ENCODE data around the gene SEMG2. TPM values are rescaled to one million over a fixed set of nuclear protein-coding genes. Genes with fewer than 3 reads are reported as not detected.

The SEMG2 gene
- polyA plus RNA-seq, 1 of the 3 experiments (the other 2 are of a cell fraction), result not detected

DNA sequence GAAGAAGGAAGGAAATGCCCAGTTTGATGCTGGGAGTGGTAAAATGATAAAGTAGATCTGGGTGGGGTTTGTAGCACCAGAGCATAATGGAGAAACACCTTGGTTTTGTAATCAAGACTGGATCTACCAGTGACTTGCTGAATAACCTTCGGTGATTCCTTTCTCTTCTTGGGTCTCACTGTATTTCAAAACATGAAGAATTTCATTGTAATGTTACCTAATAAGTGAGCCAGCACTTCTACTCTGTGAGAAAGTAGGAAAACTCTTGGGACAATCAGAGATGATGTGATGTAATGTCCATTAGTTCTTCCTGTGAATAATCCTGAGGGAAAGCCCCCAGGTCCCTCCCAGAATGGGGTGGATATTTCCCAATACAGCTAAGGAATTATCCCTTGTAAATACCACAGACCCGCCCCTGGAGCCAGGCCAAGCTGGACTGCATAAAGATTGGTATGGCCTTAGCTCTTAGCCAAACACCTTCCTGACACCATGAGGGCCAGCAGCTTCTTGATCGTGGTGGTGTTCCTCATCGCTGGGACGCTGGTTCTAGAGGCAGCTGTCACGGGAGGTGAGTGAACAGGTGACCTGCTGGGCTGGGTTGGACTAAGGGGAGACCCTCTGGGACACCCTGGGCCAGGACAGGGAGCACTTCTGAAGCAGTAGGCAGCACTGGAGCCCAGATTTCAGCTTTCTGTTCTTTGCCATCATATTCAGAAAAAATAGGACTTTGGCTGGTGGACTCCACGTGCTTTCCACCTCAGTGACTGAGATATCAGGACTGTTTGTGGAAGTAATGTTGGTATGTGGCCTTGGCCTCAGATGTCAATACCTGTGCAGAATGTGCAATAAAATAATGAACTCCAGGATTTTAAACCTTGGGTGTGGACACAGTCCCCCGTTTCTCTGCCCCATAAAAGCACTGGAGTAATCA, 46.5 kb upstream of the SEMG2 start, which contains the start of gene PI3:
Gene PI3, plus strand, starts transcription at position 469 of the 931 bp plus-strand sequence. Its CDS starts 21 bp downstream, at position 490.
- no peak for DNase-seq
- H3K4me3 ChIP-seq (ENCODE audit: low read depth in 2 of 2, low read length in 1 of 2), result no peak within 1 kb of the TSS
- no peak within 1 kb of the TSS for H2AFZ ChIP-seq (ENCODE audit: low read depth)
- H3K9me2 ChIP-seq, result no peaks in the 10 kb centered on the region
- no peak within 1 kb of the TSS for H3K27ac ChIP-seq (ENCODE audit: low read depth in 2 of 2, low read length in 1 of 2)
- no peak within 1 kb of the TSS for H3K9ac ChIP-seq
- ChIA-PET POLR2A (no interaction called here), CTCF (interaction anchor here (0.7 kb wide), 1 partner anchor 11 kb away, joined by 3 read pairs; no protein-coding TSS in a partner anchor)
- H3K79me2 ChIP-seq (ENCODE audit: insufficient read depth), result no peaks in the 10 kb centered on the region
- TF ChIP-seq GABPA (IDR thresholded peaks at IDR 0.05; ENCODE audit: low read depth) (no peak), ELF1 (IDR thresholded peaks at IDR 0.05) (no peak), RCOR1 (IDR thresholded peaks at IDR 0.05; ENCODE audit: low read length) (no peak), SIN3A (IDR thresholded peaks at IDR 0.05; ENCODE audit: borderline replicate concordance, low read depth, low read length) (no peak), USF2 (IDR thresholded peaks at IDR 0.05; ENCODE audit: borderline replicate concordance, low read depth, low read length) (no peak), MXI1 (IDR thresholded peaks at IDR 0.05; ENCODE audit: low read depth, low read length) (no peak), GATA2 (CRISPR knock-in tag; IDR thresholded peaks at IDR 0.05) (no peak), NFIC (IDR thresholded peaks at IDR 0.05; ENCODE audit: borderline replicate concordance) (no peak)
- TF ChIP-seq, protein P1, sequence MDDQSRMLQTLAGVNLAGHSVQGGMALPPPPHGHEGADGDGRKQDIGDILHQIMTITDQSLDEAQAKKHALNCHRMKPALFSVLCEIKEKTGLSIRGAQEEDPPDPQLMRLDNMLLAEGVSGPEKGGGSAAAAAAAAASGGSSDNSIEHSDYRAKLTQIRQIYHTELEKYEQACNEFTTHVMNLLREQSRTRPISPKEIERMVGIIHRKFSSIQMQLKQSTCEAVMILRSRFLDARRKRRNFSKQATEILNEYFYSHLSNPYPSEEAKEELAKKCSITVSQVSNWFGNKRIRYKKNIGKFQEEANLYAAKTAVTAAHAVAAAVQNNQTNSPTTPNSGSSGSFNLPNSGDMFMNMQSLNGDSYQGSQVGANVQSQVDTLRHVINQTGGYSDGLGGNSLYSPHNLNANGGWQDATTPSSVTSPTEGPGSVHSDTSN (IDR thresholded peaks at IDR 0.05), result no peak
- H3K36me3 ChIP-seq (replicated peaks in 1 of 2; ENCODE audit: control insufficient read depth in 1 of 2, insufficient read depth in 2 of 2, low read length in 1 of 2), result no peaks in the 10 kb centered on the region
- no peaks in the 10 kb centered on the region for H4K20me1 ChIP-seq (ENCODE audit: insufficient read depth)
- no peaks in the 10 kb centered on the region for H3K9me3 ChIP-seq
- no peak within 1 kb of the TSS for H3K4me2 ChIP-seq
- H3K4me1 ChIP-seq (ENCODE audit: control insufficient read depth in 1 of 2, insufficient read depth in 2 of 2, low read depth in 1 of 2, low read length in 1 of 2), result no peaks in the 10 kb centered on the region; a peak in 1 of 4 replicates
- H3K27me3 ChIP-seq (ENCODE audit: insufficient read depth), result no peaks in the 10 kb centered on the region
- WGBS (ENCODE audit: low lambda C conversion rate), result 1% methylated on average over 7 of the region's 8 CpGs
- no peaks in the 10 kb centered on the region for H3F3A ChIP-seq (replicated peaks; ENCODE audit: insufficient read depth)

GRCh38 chr20:45176526-45177267, 44.5 kb upstream of the SEMG2 start:
- no peak for DNase-seq
- no peaks in the 10 kb centered on the region for H3K9me3 ChIP-seq
- no peaks in the 10 kb centered on the region for H4K20me1 ChIP-seq (ENCODE audit: insufficient read depth)
- ChIA-PET CTCF (interaction anchor here (0.8 kb wide), 1 partner anchor 292 kb away, joined by 3 read pairs; no protein-coding TSS in a partner anchor), POLR2A (no interaction called here)
- no peaks in the 10 kb centered on the region for H3F3A ChIP-seq (replicated peaks; ENCODE audit: insufficient read depth)
- H3K27ac ChIP-seq (ENCODE audit: low read depth in 2 of 2, low read length in 1 of 2), result no peak overlapping the region
- H3K4me1 ChIP-seq (ENCODE audit: control insufficient read depth in 1 of 2, insufficient read depth in 2 of 2, low read depth in 1 of 2, low read length in 1 of 2), result no peaks in the 10 kb centered on the region; a peak in 1 of 4 replicates
- no peak overlapping the region for H3K4me3 ChIP-seq (ENCODE audit: low read depth in 2 of 2, low read length in 1 of 2)
- no peak overlapping the region for H3K4me2 ChIP-seq
- WGBS (ENCODE audit: low lambda C conversion rate), result 33% methylated on average over 4 of the region's 4 CpGs
- no peak overlapping the region for H3K9ac ChIP-seq
- no peaks in the 10 kb centered on the region for H3K36me3 ChIP-seq (replicated peaks in 1 of 2; ENCODE audit: control insufficient read depth in 1 of 2, insufficient read depth in 2 of 2, low read length in 1 of 2)
- no peak overlapping the region for H2AFZ ChIP-seq (ENCODE audit: low read depth)
- no peaks in the 10 kb centered on the region for H3K9me2 ChIP-seq
- H3K79me2 ChIP-seq (ENCODE audit: insufficient read depth), result no peaks in the 10 kb centered on the region
- TF ChIP-seq MEF2A (IDR thresholded peaks at IDR 0.05; ENCODE audit: borderline replicate concordance, low read depth) (no peak), RXRA (IDR thresholded peaks at IDR 0.05; ENCODE audit: borderline replicate concordance, low read depth) (no peak), RFX5 (IDR thresholded peaks at IDR 0.05; ENCODE audit: low read length) (no peak), TCF12 (IDR thresholded peaks at IDR 0.05) (no peak), JUND (IDR thresholded peaks at IDR 0.05) (no peak), USF1 (IDR thresholded peaks at IDR 0.05; ENCODE audit: borderline replicate concordance, low read depth) (no peak), MXI1 (IDR thresholded peaks at IDR 0.05; ENCODE audit: low read depth, low read length) (no peak), YY1 (IDR thresholded peaks at IDR 0.05; ENCODE audit: low read depth) (no peak), NRF1 (IDR thresholded peaks at IDR 0.05; ENCODE audit: low read depth, low read length) (no peak), GABPA (IDR thresholded peaks at IDR 0.05; ENCODE audit: low read depth) (no peak), EZH2phosphoT487 (IDR thresholded peaks at IDR 0.05; ENCODE audit: borderline replicate concordance, low read depth) (no peak), RAD21 (IDR thresholded peaks at IDR 0.05; ENCODE audit: low read length) (no peak), ELF1 (IDR thresholded peaks at IDR 0.05) (no peak), ZBTB33 (IDR thresholded peaks at IDR 0.05; ENCODE audit: borderline replicate concordance, low read depth) (no peak)
- H3K27me3 ChIP-seq (ENCODE audit: insufficient read depth), result no peaks in the 10 kb centered on the region
